ENCODE data around the gene RADIL.

DNA sequence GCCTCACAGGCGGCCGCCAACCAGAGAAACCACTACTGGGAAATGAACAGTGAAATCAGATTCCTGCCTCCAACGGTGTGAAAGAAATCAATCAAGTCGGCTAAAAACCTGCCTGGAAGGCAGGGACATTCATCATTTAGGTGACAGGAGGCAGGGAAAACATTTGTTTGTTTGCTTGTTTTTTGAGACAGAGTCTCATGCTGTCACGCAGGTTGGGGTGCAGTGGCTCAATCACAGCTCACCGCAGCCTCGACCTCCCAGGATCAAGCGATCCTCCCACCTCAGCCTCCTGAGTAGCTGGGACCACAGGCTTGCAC, 77.6 kb downstream of the RADIL start:
- TF ChIP-seq, protein P1, sequence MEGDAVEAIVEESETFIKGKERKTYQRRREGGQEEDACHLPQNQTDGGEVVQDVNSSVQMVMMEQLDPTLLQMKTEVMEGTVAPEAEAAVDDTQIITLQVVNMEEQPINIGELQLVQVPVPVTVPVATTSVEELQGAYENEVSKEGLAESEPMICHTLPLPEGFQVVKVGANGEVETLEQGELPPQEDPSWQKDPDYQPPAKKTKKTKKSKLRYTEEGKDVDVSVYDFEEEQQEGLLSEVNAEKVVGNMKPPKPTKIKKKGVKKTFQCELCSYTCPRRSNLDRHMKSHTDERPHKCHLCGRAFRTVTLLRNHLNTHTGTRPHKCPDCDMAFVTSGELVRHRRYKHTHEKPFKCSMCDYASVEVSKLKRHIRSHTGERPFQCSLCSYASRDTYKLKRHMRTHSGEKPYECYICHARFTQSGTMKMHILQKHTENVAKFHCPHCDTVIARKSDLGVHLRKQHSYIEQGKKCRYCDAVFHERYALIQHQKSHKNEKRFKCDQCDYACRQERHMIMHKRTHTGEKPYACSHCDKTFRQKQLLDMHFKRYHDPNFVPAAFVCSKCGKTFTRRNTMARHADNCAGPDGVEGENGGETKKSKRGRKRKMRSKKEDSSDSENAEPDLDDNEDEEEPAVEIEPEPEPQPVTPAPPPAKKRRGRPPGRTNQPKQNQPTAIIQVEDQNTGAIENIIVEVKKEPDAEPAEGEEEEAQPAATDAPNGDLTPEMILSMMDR (conservative IDR thresholded peaks at IDR 0.05; ENCODE audit: low read length) = no peak
- TF ChIP-seq EZH2phosphoT487 (IDR thresholded peaks at IDR 0.05; ENCODE audit: borderline replicate concordance) = no peak
